ENCODE data around the gene HOGA1. TPM values are rescaled to one million over a fixed set of nuclear protein-coding genes. Genes with fewer than 3 reads are reported as not detected.

The HOGA1 gene
- total RNA-seq, 1 experiment from 2014 or later: not detected

GRCh38 chr10:97563337-97563736 lies 20.9 kb upstream of the HOGA1 start:
- Histone ChIP-seq H3K9me3 (ENCODE audit: low read length) (no peaks in the 10 kb centered on the region), H3K9ac (ENCODE audit: low read length) (no peak overlapping the region)

GRCh38 chr10:97564776-97565175 lies 19.4 kb upstream of the HOGA1 start:
- no peak for DNase-seq
- Histone ChIP-seq H3K27ac (ENCODE audit: low read length) (no peak overlapping the region), H2AFZ (ENCODE audit: low read length) (no peak overlapping the region), H3K9me3 (ENCODE audit: low read length) (no peaks in the 10 kb centered on the region), H3K4me3 (ENCODE audit: low read length) (no peak overlapping the region), H3K4me2 (ENCODE audit: low read depth, low read length, poor library complexity, severe bottlenecking) (no peak overlapping the region), H3K9ac (ENCODE audit: low read length) (no peak overlapping the region), H3K36me3 (ENCODE audit: insufficient read depth, low read length) (no peaks in the 10 kb centered on the region), H4K20me1 (ENCODE audit: insufficient read depth, low read depth, low read length) (no peaks in the 10 kb centered on the region), H3K79me2 (ENCODE audit: low read length) (no peaks in the 10 kb centered on the region), H3K4me1 (ENCODE audit: low read length) (no peaks in the 10 kb centered on the region), H3K9me2 (replicated peaks; ENCODE audit: insufficient read depth, low read length) (no peaks in the 10 kb centered on the region), H3K27me3 (ENCODE audit: low read length) (no peaks in the 10 kb centered on the region)

More at GRCh38 chr10:97563337-97563736, 20.9 kb upstream of the HOGA1 start:
- Histone ChIP-seq H3K27me3 (ENCODE audit: low read length) (no peaks in the 10 kb centered on the region), H3K4me2 (ENCODE audit: low read depth, low read length, poor library complexity, severe bottlenecking) (no peak overlapping the region), H3K4me1 (ENCODE audit: low read length) (no peaks in the 10 kb centered on the region), H2AFZ (ENCODE audit: low read length) (no peak overlapping the region), H3K36me3 (ENCODE audit: insufficient read depth, low read length) (no peaks in the 10 kb centered on the region), H3K79me2 (ENCODE audit: low read length) (no peaks in the 10 kb centered on the region), H3K9me2 (replicated peaks; ENCODE audit: insufficient read depth, low read length) (no peaks in the 10 kb centered on the region), H4K20me1 (ENCODE audit: insufficient read depth, low read depth, low read length) (no peaks in the 10 kb centered on the region), H3K4me3 (ENCODE audit: low read length) (no peak overlapping the region), H3K27ac (ENCODE audit: low read length) (no peak overlapping the region)
- no peak for DNase-seq

- no peak for DNase-seq
- Histone ChIP-seq H4K20me1 (ENCODE audit: insufficient read depth, low read depth, low read length) (no peaks in the 10 kb centered on the region), H3K4me2 (ENCODE audit: low read depth, low read length, poor library complexity, severe bottlenecking) (no peak overlapping the region), H3K79me2 (ENCODE audit: low read length) (no peaks in the 10 kb centered on the region), H3K36me3 (ENCODE audit: insufficient read depth, low read length) (no peaks in the 10 kb centered on the region), H3K27me3 (ENCODE audit: low read length) (no peaks in the 10 kb centered on the region), H2AFZ (ENCODE audit: low read length) (no peak overlapping the region), H3K9me2 (replicated peaks; ENCODE audit: insufficient read depth, low read length) (no peaks in the 10 kb centered on the region), H3K9me3 (ENCODE audit: low read length) (no peaks in the 10 kb centered on the region), H3K9ac (ENCODE audit: low read length) (no peak overlapping the region), H3K27ac (ENCODE audit: low read length) (no peak overlapping the region), H3K4me3 (ENCODE audit: low read length) (no peak overlapping the region), H3K4me1 (ENCODE audit: low read length) (no peaks in the 10 kb centered on the region)
These were observed 17.7 kb upstream of the HOGA1 start for GRCh38 chr10:97566336-97566996.

GRCh38 chr10:97567891-97568290 lies 16.3 kb upstream of the HOGA1 start:
- Histone ChIP-seq H3K4me3 (ENCODE audit: low read length) (no peak overlapping the region), H2AFZ (ENCODE audit: low read length) (no peak overlapping the region), H3K9me3 (ENCODE audit: low read length) (no peaks in the 10 kb centered on the region), H3K4me1 (ENCODE audit: low read length) (no peaks in the 10 kb centered on the region), H3K36me3 (ENCODE audit: insufficient read depth, low read length) (no peaks in the 10 kb centered on the region), H3K9me2 (replicated peaks; ENCODE audit: insufficient read depth, low read length) (no peaks in the 10 kb centered on the region), H4K20me1 (ENCODE audit: insufficient read depth, low read depth, low read length) (no peaks in the 10 kb centered on the region), H3K79me2 (ENCODE audit: low read length) (no peaks in the 10 kb centered on the region), H3K27ac (ENCODE audit: low read length) (no peak overlapping the region), H3K27me3 (ENCODE audit: low read length) (no peaks in the 10 kb centered on the region), H3K4me2 (ENCODE audit: low read depth, low read length, poor library complexity, severe bottlenecking) (no peak overlapping the region), H3K9ac (ENCODE audit: low read length) (no peak overlapping the region)
- no peak for DNase-seq

GRCh38 chr10:97570146-97570788 lies 13.9 kb upstream of the HOGA1 start:
- H3K9me3 ChIP-seq (ENCODE audit: low read length): no peaks in the 10 kb centered on the region
- H3K9ac ChIP-seq (ENCODE audit: low read length): no peak overlapping the region
- H3K4me2 ChIP-seq (ENCODE audit: low read depth, low read length, poor library complexity, severe bottlenecking): no peak overlapping the region
- H2AFZ ChIP-seq (ENCODE audit: low read length): no peak overlapping the region
- no peak overlapping the region for H3K4me3 ChIP-seq (ENCODE audit: low read length)
- H4K20me1 ChIP-seq (ENCODE audit: insufficient read depth, low read depth, low read length): no peaks in the 10 kb centered on the region
- H3K79me2 ChIP-seq (ENCODE audit: low read length): no peaks in the 10 kb centered on the region
- no peaks in the 10 kb centered on the region for H3K36me3 ChIP-seq (ENCODE audit: insufficient read depth, low read length)
- no peak for DNase-seq
- no peaks in the 10 kb centered on the region for H3K27me3 ChIP-seq (ENCODE audit: low read length)
- H3K9me2 ChIP-seq (replicated peaks; ENCODE audit: insufficient read depth, low read length): no peaks in the 10 kb centered on the region
- no peaks in the 10 kb centered on the region for H3K4me1 ChIP-seq (ENCODE audit: low read length)
- H3K27ac ChIP-seq (ENCODE audit: low read length): no peak overlapping the region

- Histone ChIP-seq H3K27me3 (ENCODE audit: low read length) (no peaks in the 10 kb centered on the region), H3K9me3 (ENCODE audit: low read length) (no peaks in the 10 kb centered on the region), H3K79me2 (ENCODE audit: low read length) (no peaks in the 10 kb centered on the region), H4K20me1 (ENCODE audit: insufficient read depth, low read depth, low read length) (no peaks in the 10 kb centered on the region), H3K4me3 (ENCODE audit: low read length) (no peak overlapping the region), H3K36me3 (ENCODE audit: insufficient read depth, low read length) (no peaks in the 10 kb centered on the region), H2AFZ (ENCODE audit: low read length) (no peak overlapping the region), H3K9me2 (replicated peaks; ENCODE audit: insufficient read depth, low read length) (no peaks in the 10 kb centered on the region), H3K4me1 (ENCODE audit: low read length) (no peaks in the 10 kb centered on the region), H3K27ac (ENCODE audit: low read length) (no peak overlapping the region), H3K4me2 (ENCODE audit: low read depth, low read length, poor library complexity, severe bottlenecking) (no peak overlapping the region), H3K9ac (ENCODE audit: low read length) (no peak overlapping the region)
- no peak for DNase-seq
These were observed 13.3 kb upstream of the HOGA1 start for GRCh38 chr10:97570789-97571471.

- no peak overlapping the region for H3K4me2 ChIP-seq (ENCODE audit: low read depth, low read length, poor library complexity, severe bottlenecking)
These were observed 12.6 kb upstream of the HOGA1 start for GRCh38 chr10:97571622-97572021.

GRCh38 chr10:97572214-97572989 lies 11.8 kb upstream of the HOGA1 start, which contains the start of gene ANKRD2:
Gene ANKRD2, plus strand, starts transcription at chr10:97572779. Its CDS starts 10 bp downstream, at chr10:97572789.
- H3K4me2 ChIP-seq (ENCODE audit: low read depth, low read length, poor library complexity, severe bottlenecking): no peak within 1 kb of the TSS
- H2AFZ ChIP-seq (ENCODE audit: low read length): no peak within 1 kb of the TSS
- no peaks in the 10 kb centered on the region for H3K36me3 ChIP-seq (ENCODE audit: insufficient read depth, low read length)
- no peak within 1 kb of the TSS for H3K27ac ChIP-seq (ENCODE audit: low read length)
- no peaks in the 10 kb centered on the region for H3K9me3 ChIP-seq (ENCODE audit: low read length)
- DNase-seq: peak; percentile 72
- H3K4me3 ChIP-seq (ENCODE audit: low read length): no peak within 1 kb of the TSS
- no peaks in the 10 kb centered on the region for H4K20me1 ChIP-seq (ENCODE audit: insufficient read depth, low read depth, low read length)
- no peaks in the 10 kb centered on the region for H3K4me1 ChIP-seq (ENCODE audit: low read length)
- H3K9me2 ChIP-seq (replicated peaks; ENCODE audit: insufficient read depth, low read length): no peaks in the 10 kb centered on the region
- H3K27me3 ChIP-seq (ENCODE audit: low read length): no peaks in the 10 kb centered on the region
- H3K79me2 ChIP-seq (ENCODE audit: low read length): no peaks in the 10 kb centered on the region
- no peak within 1 kb of the TSS for H3K9ac ChIP-seq (ENCODE audit: low read length)

More at GRCh38 chr10:97571622-97572021, 12.6 kb upstream of the HOGA1 start:
- H3K4me3 ChIP-seq (ENCODE audit: low read length): no peak overlapping the region
- H2AFZ ChIP-seq (ENCODE audit: low read length): no peak overlapping the region
- no peaks in the 10 kb centered on the region for H3K4me1 ChIP-seq (ENCODE audit: low read length)
- no peak for DNase-seq
- no peak overlapping the region for H3K9ac ChIP-seq (ENCODE audit: low read length)
- H3K27me3 ChIP-seq (ENCODE audit: low read length): no peaks in the 10 kb centered on the region
- no peaks in the 10 kb centered on the region for H3K36me3 ChIP-seq (ENCODE audit: insufficient read depth, low read length)
- H3K27ac ChIP-seq (ENCODE audit: low read length): no peak overlapping the region
- H3K9me3 ChIP-seq (ENCODE audit: low read length): no peaks in the 10 kb centered on the region
- H3K79me2 ChIP-seq (ENCODE audit: low read length): no peaks in the 10 kb centered on the region
- no peaks in the 10 kb centered on the region for H3K9me2 ChIP-seq (replicated peaks; ENCODE audit: insufficient read depth, low read length)
- no peaks in the 10 kb centered on the region for H4K20me1 ChIP-seq (ENCODE audit: insufficient read depth, low read depth, low read length)
